IMR-90 (cell line): ENCODE results near the gene ZNF726.
"Not testable (repeated sequence)": the region's sequence is repeated elsewhere in the genome, so short reads cannot be mapped to it uniquely, and the experiment has no call there.

Source experiments
- BHLHE40 ChIP-seq: fragments of 150-350 bp; IDR thresholded peaks from 2 replicates; pipeline ENCODE4 v1.6.1; 2016; ENCODE audit warnings: mild to moderate bottlenecking, low read depth, low read length
- FOS ChIP-seq: fragments of 150-350 bp; IDR thresholded peaks from 2 replicates; pipeline ENCODE4 v1.6.1; 2016; ENCODE audit warnings: low read depth, low read length
- POLR2A ChIP-seq: IDR thresholded peaks from 2 replicates; pipeline ENCODE4 v1.6.1; 2012; ENCODE audit warnings: mild to moderate bottlenecking, low read depth, low read length
- RFX5 ChIP-seq: IDR thresholded peaks from 2 replicates; pipeline ENCODE4 v1.8.0; 2012; ENCODE audit warnings: low read depth, mild to moderate bottlenecking, low read length, moderate library complexity
- SMC3 ChIP-seq: fragments of 150-350 bp; IDR thresholded peaks from 2 replicates; pipeline ENCODE4 v1.6.1; 2016; ENCODE audit warnings: low read depth, mild to moderate bottlenecking, antibody characterized with exemption, low read length, moderate library complexity
- TF ChIP-seq, protein P1 (sequence below): conservative IDR thresholded peaks from 2 replicates; pipeline ENCODE4 v1.5.1; 2012; ENCODE audit warnings: mild to moderate bottlenecking, low read depth, low read length, improper control_type of control experiment

DNA sequence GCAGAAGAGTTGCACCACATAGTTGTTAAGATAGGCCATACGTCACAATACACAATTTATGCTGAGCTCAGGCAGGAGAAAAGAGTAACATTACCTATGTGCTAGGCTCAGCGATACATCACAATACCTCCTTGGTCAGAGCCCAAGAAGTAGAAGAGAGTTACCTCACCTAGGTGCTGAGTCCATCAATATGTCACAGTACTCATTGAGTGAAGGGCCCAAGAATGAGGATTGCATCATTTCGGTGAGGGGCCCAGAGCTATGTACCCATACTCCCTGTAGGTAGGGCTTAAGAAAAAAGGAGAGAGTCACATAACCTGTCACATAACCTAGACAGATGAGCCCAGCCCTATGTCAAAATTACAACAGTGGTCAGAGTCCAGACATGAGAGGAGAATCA lies 62.6 kb downstream of the ZNF726 start:
- TF ChIP-seq RFX5, BHLHE40, POLR2A, SMC3, FOS: not testable (repeated sequence)
- TF ChIP-seq, protein P1, sequence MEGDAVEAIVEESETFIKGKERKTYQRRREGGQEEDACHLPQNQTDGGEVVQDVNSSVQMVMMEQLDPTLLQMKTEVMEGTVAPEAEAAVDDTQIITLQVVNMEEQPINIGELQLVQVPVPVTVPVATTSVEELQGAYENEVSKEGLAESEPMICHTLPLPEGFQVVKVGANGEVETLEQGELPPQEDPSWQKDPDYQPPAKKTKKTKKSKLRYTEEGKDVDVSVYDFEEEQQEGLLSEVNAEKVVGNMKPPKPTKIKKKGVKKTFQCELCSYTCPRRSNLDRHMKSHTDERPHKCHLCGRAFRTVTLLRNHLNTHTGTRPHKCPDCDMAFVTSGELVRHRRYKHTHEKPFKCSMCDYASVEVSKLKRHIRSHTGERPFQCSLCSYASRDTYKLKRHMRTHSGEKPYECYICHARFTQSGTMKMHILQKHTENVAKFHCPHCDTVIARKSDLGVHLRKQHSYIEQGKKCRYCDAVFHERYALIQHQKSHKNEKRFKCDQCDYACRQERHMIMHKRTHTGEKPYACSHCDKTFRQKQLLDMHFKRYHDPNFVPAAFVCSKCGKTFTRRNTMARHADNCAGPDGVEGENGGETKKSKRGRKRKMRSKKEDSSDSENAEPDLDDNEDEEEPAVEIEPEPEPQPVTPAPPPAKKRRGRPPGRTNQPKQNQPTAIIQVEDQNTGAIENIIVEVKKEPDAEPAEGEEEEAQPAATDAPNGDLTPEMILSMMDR, result not testable (repeated sequence)
